SIG-M5 treated with dmso at 0.1 percent for 504 hours (cell line): ENCODE data around the gene LGALS1.
"Not testable (repeated sequence)": the region's sequence is repeated elsewhere in the genome, so short reads cannot be mapped to it uniquely, and the experiment has no call there.

ENCODE experiments used
- DNase-seq: peaks from one replicate; lab custom pipeline; 2025; ENCODE audit not compliant: unreplicated experiment; lab: John Stamatoyannopoulos, UW

Gene LGALS1

DNA sequence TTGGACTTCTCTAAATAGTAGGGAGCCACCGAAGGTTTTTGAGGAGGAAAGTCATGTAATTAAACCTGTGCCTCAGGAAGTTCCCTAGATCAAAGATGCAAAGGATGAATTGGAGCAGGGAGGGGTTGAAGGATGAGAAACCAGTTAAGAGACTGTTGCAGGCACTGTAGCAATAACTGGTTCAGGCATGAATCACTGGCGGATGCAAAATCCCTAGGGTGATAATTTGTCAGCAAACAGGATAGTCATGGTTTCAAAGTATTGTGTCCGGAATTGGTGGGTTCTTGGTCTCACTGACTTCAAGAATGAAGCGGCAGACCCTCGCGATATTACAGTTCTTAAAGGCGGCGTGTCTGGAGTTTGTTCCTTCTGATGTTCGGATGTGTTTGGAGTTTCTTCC lies 41.3 kb downstream of the LGALS1 start:
- DNase-seq = no peak

GRCh38 chr22:37717235-37717634 lies 41.8 kb downstream of the LGALS1 start:
- DNase-seq = not testable (repeated sequence)

- not testable (repeated sequence) for DNase-seq
These were observed 42.4 kb downstream of the LGALS1 start for GRCh38 chr22:37717746-37718305.

GRCh38 chr22:37725551-37726240 lies 50.3 kb downstream of the LGALS1 start:
- no peak for DNase-seq

GRCh38 chr22:37726241-37726887 lies 50.9 kb downstream of the LGALS1 start:
- DNase-seq = no peak

GRCh38 chr22:37728620-37729019 lies 53.2 kb downstream of the LGALS1 start:
- DNase-seq = no peak
